Endothelial cell (in vitro differentiated cells): ENCODE results near the gene SYTL5. TPM values are rescaled to one million over a fixed set of nuclear protein-coding genes. Genes with fewer than 3 reads are reported as not detected.

Experiments used
- DNase-seq: peaks from one replicate; pipeline ENCODE4 v3.0.0; 2021; ENCODE audit warnings: low spot score
- H3K27ac Mint-ChIP-seq: one replicate; pipeline ENCODE4 v1.8.0; 2021; ENCODE audit warnings: mixed read lengths, inconsistent platforms; ENCODE audit not compliant: unreplicated experiment
- H3K27me3 Mint-ChIP-seq: one replicate; pipeline ENCODE4 v1.8.0; 2021; ENCODE audit warnings: mild to moderate bottlenecking, moderate library complexity, mixed read lengths, inconsistent platforms; ENCODE audit not compliant: unreplicated experiment
- H3K36me3 Mint-ChIP-seq: one replicate; pipeline ENCODE4 v1.8.0; 2021; ENCODE audit warnings: mild to moderate bottlenecking, low read depth, mixed read lengths, inconsistent platforms; ENCODE audit not compliant: unreplicated experiment
- H3K4me1 Mint-ChIP-seq: one replicate; pipeline ENCODE4 v1.8.0; 2021; ENCODE audit warnings: mild to moderate bottlenecking, mixed read lengths, inconsistent platforms; ENCODE audit not compliant: unreplicated experiment
- H3K4me3 Mint-ChIP-seq: one replicate; pipeline ENCODE4 v1.8.0; 2021; ENCODE audit warnings: mild to moderate bottlenecking, mixed read lengths, inconsistent platforms; ENCODE audit not compliant: unreplicated experiment
- H3K9me3 Mint-ChIP-seq: one replicate; pipeline ENCODE4 v1.8.0; 2021; ENCODE audit warnings: mixed read lengths, inconsistent platforms; ENCODE audit not compliant: unreplicated experiment
- CTCF ChIP-seq: fragments of 200-600 bp; sonication (generic); IDR thresholded peaks from one replicate; pipeline ENCODE4 v1.5.0; 2021; ENCODE audit warnings: antibody characterized with exemption; ENCODE audit not compliant: unreplicated experiment
- total RNA-seq: library from RNA; stranded (reverse); fragmentation: NEBNext Ultra II Directional; extraction: Animal tissue kit (Norgen Biotek cat#: 25700); gene quantifications from one replicate; pipeline ENCODE4 v1.2.1, GENCODE V29; 2021; ENCODE audit not compliant: unreplicated experiment

The SYTL5 gene
- total RNA-seq, 1 donor from 2014 or later = not detected

- H3K27ac Mint-ChIP-seq = no peak overlapping the region
- H3K36me3 Mint-ChIP-seq = no peaks in the 10 kb centered on the region
- DNase-seq = no peak
- no peaks in the 10 kb centered on the region for H3K9me3 Mint-ChIP-seq
- no peak for TF ChIP-seq CTCF
- H3K4me3 Mint-ChIP-seq = no peak overlapping the region
- H3K27me3 Mint-ChIP-seq = no peaks in the 10 kb centered on the region
- H3K4me1 Mint-ChIP-seq = no peaks in the 10 kb centered on the region
Measured at GRCh38 chrX:38044701-38045100, 38.3 kb downstream of the SYTL5 start.

- Mint-ChIP-seq H3K4me3 (no peak overlapping the region), H3K4me1 (no peaks in the 10 kb centered on the region), H3K27ac (no peak overlapping the region), H3K36me3 (no peaks in the 10 kb centered on the region), H3K9me3 (no peaks in the 10 kb centered on the region), H3K27me3 (no peaks in the 10 kb centered on the region)
- no peak for DNase-seq
- no peak for TF ChIP-seq CTCF
Measured at GRCh38 chrX:38045538-38046096, 39.3 kb downstream of the SYTL5 start.

- no peak overlapping the region for H3K4me3 Mint-ChIP-seq
- no peak overlapping the region for H3K27ac Mint-ChIP-seq
- DNase-seq = no peak
- no peak for TF ChIP-seq CTCF
- H3K4me1 Mint-ChIP-seq = no peaks in the 10 kb centered on the region
- H3K36me3 Mint-ChIP-seq = no peaks in the 10 kb centered on the region
- no peaks in the 10 kb centered on the region for H3K27me3 Mint-ChIP-seq
- no peaks in the 10 kb centered on the region for H3K9me3 Mint-ChIP-seq
Measured at GRCh38 chrX:38048886-38049285, 42.5 kb downstream of the SYTL5 start.

- Mint-ChIP-seq H3K27ac (no peak overlapping the region), H3K9me3 (no peaks in the 10 kb centered on the region), H3K36me3 (no peaks in the 10 kb centered on the region), H3K4me1 (peaks cover 3% of the 10 kb centered on the region), H3K27me3 (no peaks in the 10 kb centered on the region), H3K4me3 (no peak overlapping the region)
- no peak for TF ChIP-seq CTCF
- DNase-seq = no peak
Measured at GRCh38 chrX:38050806-38051205, 44.5 kb downstream of the SYTL5 start.

- TF ChIP-seq CTCF = no peak
- DNase-seq = no peak
- Mint-ChIP-seq H3K4me1 (peaks cover 3% of the 10 kb centered on the region), H3K27ac (no peak overlapping the region), H3K4me3 (no peak overlapping the region), H3K27me3 (no peaks in the 10 kb centered on the region), H3K36me3 (no peaks in the 10 kb centered on the region), H3K9me3 (no peaks in the 10 kb centered on the region)
Measured at GRCh38 chrX:38052096-38052495, 45.7 kb downstream of the SYTL5 start.
